HEK293 (cell line): ENCODE results near the gene ASCC3.
A peak's percentile ranks its signal among the peaks of the same experiment; 100 is the strongest.

Experiments used
- BCL6B ChIP-seq: fragments of 450-650 bp; formaldehyde crosslinking; IDR thresholded peaks from 2 replicates; pipeline ENCODE4 v1.5.1; 2017; ENCODE audit warnings: missing biosample characterization, missing genetic modification characterization
- KLF16 ChIP-seq: fragments of 450-650 bp; formaldehyde crosslinking; IDR thresholded peaks from 2 replicates; pipeline ENCODE4 v1.5.1; 2017; ENCODE audit warnings: missing biosample characterization, missing genetic modification characterization
- KLF7 ChIP-seq: fragments of 450-650 bp; formaldehyde crosslinking; IDR thresholded peaks from 2 replicates; pipeline ENCODE4 v1.5.1; 2016; ENCODE audit warnings: missing biosample characterization, missing genetic modification characterization, borderline replicate concordance
- PATZ1 ChIP-seq: fragments of 450-650 bp; formaldehyde crosslinking; IDR thresholded peaks from 2 replicates; pipeline ENCODE4 v1.5.1; 2016; ENCODE audit warnings: missing biosample characterization, missing genetic modification characterization
- PRDM1 ChIP-seq: fragments of 450-650 bp; formaldehyde crosslinking; IDR thresholded peaks from 2 replicates; pipeline ENCODE4; 2016; ENCODE audit warnings: missing biosample characterization, missing genetic modification characterization
- PRDM2 ChIP-seq: fragments of 450-650 bp; formaldehyde crosslinking; IDR thresholded peaks from 2 replicates; pipeline ENCODE4 v1.5.1; 2016; ENCODE audit warnings: missing biosample characterization, missing genetic modification characterization, borderline replicate concordance
- SETDB1 ChIP-seq: IDR thresholded peaks from one replicate; pipeline ENCODE4 v1.6.1; 2017; ENCODE audit warnings: mild to moderate bottlenecking, low read length, moderate library complexity, mixed read lengths; ENCODE audit not compliant: insufficient read length
- ZBTB20 ChIP-seq: fragments of 450-650 bp; formaldehyde crosslinking; IDR thresholded peaks from 2 replicates; pipeline ENCODE4 v1.5.1; 2016; ENCODE audit warnings: missing biosample characterization, missing genetic modification characterization
- ZNF19 ChIP-seq: fragments of 450-650 bp; formaldehyde crosslinking; IDR thresholded peaks from 2 replicates; pipeline ENCODE4; 2016; ENCODE audit warnings: missing biosample characterization, missing genetic modification characterization, low read depth
- ZNF239 ChIP-seq: fragments of 450-650 bp; formaldehyde crosslinking; IDR thresholded peaks from 2 replicates; pipeline ENCODE4 v1.5.1; 2016; ENCODE audit warnings: missing biosample characterization, missing genetic modification characterization
- ZNF302 ChIP-seq: fragments of 450-650 bp; formaldehyde crosslinking; IDR thresholded peaks from 2 replicates; pipeline ENCODE4 v1.5.1; 2016; ENCODE audit warnings: missing biosample characterization, missing genetic modification characterization, low read depth
- ZNF362 ChIP-seq: fragments of 450-650 bp; formaldehyde crosslinking; IDR thresholded peaks from 2 replicates; pipeline ENCODE4 v1.5.1; 2016; ENCODE audit warnings: missing biosample characterization, missing genetic modification characterization
- ZNF366 ChIP-seq: fragments of 450-650 bp; formaldehyde crosslinking; conservative IDR thresholded peaks from 2 replicates; pipeline ENCODE4 v1.5.1; 2016; ENCODE audit warnings: missing biosample characterization, missing genetic modification characterization
- ZNF488 ChIP-seq: fragments of 450-650 bp; formaldehyde crosslinking; IDR thresholded peaks from 2 replicates; pipeline ENCODE4 v1.5.1; 2016; ENCODE audit warnings: missing biosample characterization, missing genetic modification characterization
- ZNF501 ChIP-seq: fragments of 450-650 bp; formaldehyde crosslinking; IDR thresholded peaks from 2 replicates; pipeline ENCODE4 v1.5.1; 2016; ENCODE audit warnings: missing biosample characterization, missing genetic modification characterization
- ZNF518A ChIP-seq: fragments of 450-650 bp; formaldehyde crosslinking; conservative IDR thresholded peaks from 2 replicates; pipeline ENCODE4 v1.5.1; 2016; ENCODE audit warnings: low read depth, missing biosample characterization, missing genetic modification characterization
- ZNF529 ChIP-seq: fragments of 450-650 bp; formaldehyde crosslinking; IDR thresholded peaks from 2 replicates; pipeline ENCODE4 v1.5.1; 2017; ENCODE audit warnings: missing genetic modification characterization, missing biosample characterization; ENCODE audit not compliant: insufficient replicate concordance
- ZNF549 ChIP-seq: fragments of 450-650 bp; IDR thresholded peaks from 2 replicates; pipeline ENCODE4 v1.5.1; 2018; ENCODE audit warnings: missing biosample characterization, missing genetic modification characterization, mild to moderate bottlenecking, inconsistent platforms, moderate library complexity
- ZNF571 ChIP-seq: fragments of 450-650 bp; formaldehyde crosslinking; IDR thresholded peaks from 2 replicates; pipeline ENCODE4 v1.5.0; 2017; ENCODE audit warnings: missing biosample characterization, missing genetic modification characterization
- ZNF621 ChIP-seq: fragments of 450-650 bp; formaldehyde crosslinking; IDR thresholded peaks from 2 replicates; pipeline ENCODE4 v1.5.1; 2017; ENCODE audit warnings: missing biosample characterization, missing genetic modification characterization
- ZSCAN16 ChIP-seq: fragments of 450-650 bp; formaldehyde crosslinking; IDR thresholded peaks from 2 replicates; pipeline ENCODE4 v1.5.1; 2016; ENCODE audit warnings: missing biosample characterization, missing genetic modification characterization
- ZSCAN30 ChIP-seq: fragments of 450-650 bp; IDR thresholded peaks from 2 replicates; pipeline ENCODE4 v1.5.1; 2018; ENCODE audit warnings: missing biosample characterization, mild to moderate bottlenecking, missing genetic modification characterization, moderate library complexity

ASCC3 gene

GRCh38 chr6:100880853-100881706, at the start of gene ASCC3 (continued):
- TF ChIP-seq PRDM1 (peak; percentile 50), ZNF549 (tag by site-specific recombination) (no peak), ZNF362 (tag by site-specific recombination) (no peak), ZBTB20 (peak; percentile 95), ZNF501 (tag by site-specific recombination) (peak; percentile 98), ZNF488 (tag by site-specific recombination) (no peak), ZNF529 (no peak), PRDM2 (no peak), SETDB1 (no peak), ZNF518A (peak; percentile 11; the same call in 1 of the 2 replicates), KLF7 (tag by site-specific recombination) (peak; percentile 69), ZNF621 (tag by site-specific recombination) (no peak), ZNF239 (no peak; the same call in 1 of the 2 replicates), KLF16 (peak; percentile 40), BCL6B (tag by site-specific recombination) (no peak), ZNF571 (tag by site-specific recombination) (no peak), ZNF19 (tag by site-specific recombination) (no peak), ZSCAN16 (tag by site-specific recombination) (0 out of 2 replicates have a peak, but pooled peaks have one; percentile 15), ZNF302 (tag by site-specific recombination) (no peak), ZNF366 (tag by site-specific recombination) (peak; percentile 59), ZSCAN30 (peak; percentile 74), PATZ1 (tag by site-specific recombination) (peak; percentile 51)
